HG03039 (cell line): Measurements from ENCODE around the gene HPS6.

Experiments
- ATAC-seq: cut with Tn5 transposase; IDR thresholded peaks from one replicate; pipeline ENCODE4 v1.9.1; 2021; ENCODE audit warnings: mild to moderate bottlenecking, moderate library complexity; ENCODE audit not compliant: unreplicated experiment

HPS6 gene

GRCh38 chr10:102067091-102067916 lies 2.2 kb downstream of the HPS6 start:
- ATAC-seq: no peak

- no peak for ATAC-seq
Measured at GRCh38 chr10:102068216-102068615, 3.1 kb downstream of the HPS6 start.

- no peak for ATAC-seq
Measured at GRCh38 chr10:102069071-102069470, 3.9 kb downstream of the HPS6 start.

GRCh38 chr10:102072673-102073527 lies 7.8 kb downstream of the HPS6 start:
- ATAC-seq: no peak

GRCh38 chr10:102083541-102083940 lies 18.4 kb downstream of the HPS6 start:
- ATAC-seq: no peak

- no peak for ATAC-seq
Measured at GRCh38 chr10:102085336-102085735, 20.2 kb downstream of the HPS6 start.

GRCh38 chr10:102086196-102086595 lies 21.0 kb downstream of the HPS6 start:
- no peak for ATAC-seq

- ATAC-seq: no peak
Measured at GRCh38 chr10:102090772-102091171, 25.6 kb downstream of the HPS6 start.

- no peak for ATAC-seq
Measured at GRCh38 chr10:102096449-102096848, 31.3 kb downstream of the HPS6 start.

- ATAC-seq: no peak
Measured at GRCh38 chr10:102101152-102101551, 36.0 kb downstream of the HPS6 start.

GRCh38 chr10:102102421-102102820 lies 37.3 kb downstream of the HPS6 start:
- ATAC-seq: no peak

- no peak for ATAC-seq
Measured at GRCh38 chr10:102106998-102107397, 41.8 kb downstream of the HPS6 start.

- ATAC-seq: no peak
Measured at GRCh38 chr10:102109166-102110116, 44.3 kb downstream of the HPS6 start.

GRCh38 chr10:102111276-102111675 lies 46.1 kb downstream of the HPS6 start:
- no peak for ATAC-seq

- no peak for ATAC-seq
Measured at GRCh38 chr10:102112210-102112817, 47.2 kb downstream of the HPS6 start.

GRCh38 chr10:102113261-102113955 lies 48.3 kb downstream of the HPS6 start:
- ATAC-seq: no peak

- peak; percentile 5 for ATAC-seq
Measured at GRCh38 chr10:102113956-102114857, 49.1 kb downstream of the HPS6 start.

GRCh38 chr10:102114861-102115618 lies 49.9 kb downstream of the HPS6 start:
- peak; percentile 50 for ATAC-seq
